A549 (cell line): ENCODE measurements around the gene SPEM1. TPM values are rescaled to one million over a fixed set of nuclear protein-coding genes. Genes with fewer than 3 reads are reported as not detected.

Experiments used
- ATAC-seq, 2 experiments: fragments of 200-7000 bp in 1 of 2; fragments of >200 bp in 1 of 2; cut with Nextera tagmentation in 1 of 2; cut with Tn5 transposase in 1 of 2; 3 replicates each; pipeline versions ENCODE4 v1.8.0 to v1.9.1; 2018 to 2020; ENCODE audit warnings: mild to moderate bottlenecking in 1 of 2, moderate library complexity in 1 of 2
- CTCF ChIA-PET: fragments of 300-600 bp; sonication (Branson Sonifier 250); formaldehyde crosslinking; extraction: SDS; loops from one replicate; lab custom pipeline; 2021; ENCODE audit warnings: antibody characterized with exemption, inconsistent platforms; lab: Yijun Ruan, JAX
- POLR2A ChIA-PET: fragments of 350-600 bp; formaldehyde crosslinking; extraction: SDS; loops from one replicate; lab custom pipeline; 2021; ENCODE audit warnings: antibody characterized with exemption, inconsistent platforms; lab: Yijun Ruan, JAX
- DNase-seq, 2 experiments: peaks; one replicate each; pipeline versions ENCODE4 v3.0.0 to v3.0.0-alpha.2; 2011 to 2016; ENCODE audit warnings: low read depth in 1 of 2, low spot score in 1 of 2
- FAIRE-seq: peaks from 2 replicates; lab custom pipeline; 2011; peaks lifted over from hg19 to GRCh38; lab: Jason Lieb, UNC
- H3K27ac ChIP-seq, 2 experiments: fragments of >200 bp; sonication (Bioruptor Twin); formaldehyde crosslinking; 3 replicates each; pipeline ENCODE4 v1.5.1; 2016 to 2017
- H3K4me1 ChIP-seq: fragments of >200 bp; sonication (Bioruptor Twin); formaldehyde crosslinking; 3 replicates; pipeline ENCODE4 v1.6.1; 2016
- H3K4me2 ChIP-seq: fragments of >200 bp; sonication (Bioruptor Twin); formaldehyde crosslinking; 3 replicates; pipeline ENCODE4 v1.6.1; 2016
- H3K4me3 ChIP-seq: fragments of >200 bp; sonication (Bioruptor Twin); formaldehyde crosslinking; 3 replicates; pipeline ENCODE4 v1.5.1; 2016
- H3K9me3 ChIP-seq: fragments of >200 bp; sonication (Bioruptor Twin); formaldehyde crosslinking; 3 replicates; pipeline ENCODE4 v1.6.1; 2016
- CEBPB ChIP-seq, 2 experiments: fragments of >200 bp in 1 of 2; sonication (Bioruptor Twin) in 1 of 2; formaldehyde crosslinking in 1 of 2; IDR thresholded peaks; 2 replicates each; pipeline ENCODE4 v1.6.1; 2012 to 2016
- EHF ChIP-seq: fragments of 250-450 bp; sonication (Bioruptor Pico); IDR thresholded peaks from 2 replicates; pipeline ENCODE4 v1.5.0; 2020; ENCODE audit warnings: mild to moderate bottlenecking
- ESRRA ChIP-seq: fragments of 150-350 bp; IDR thresholded peaks from 2 replicates; pipeline ENCODE4 v1.6.1; 2014; ENCODE audit warnings: mild to moderate bottlenecking, low read length, borderline replicate concordance
- FOSB ChIP-seq: fragments of 250-450 bp; sonication (Bioruptor Pico); IDR thresholded peaks from 2 replicates; pipeline ENCODE4 v1.5.0; 2020; ENCODE audit warnings: mild to moderate bottlenecking, moderate library complexity
- FOXS1 ChIP-seq: fragments of 250-450 bp; sonication (Bioruptor Pico); IDR thresholded peaks from 2 replicates; pipeline ENCODE4 v1.5.0; 2020; ENCODE audit warnings: mild to moderate bottlenecking, moderate library complexity
- GATA3 ChIP-seq: IDR thresholded peaks from 2 replicates; pipeline ENCODE4 v1.6.1; 2012; ENCODE audit warnings: borderline replicate concordance
- HEYL ChIP-seq: fragments of 250-450 bp; sonication (Bioruptor Pico); IDR thresholded peaks from 2 replicates; pipeline ENCODE4 v1.8.0; 2021; ENCODE audit warnings: mild to moderate bottlenecking, moderate library complexity
- JUN ChIP-seq, 2 experiments: fragments of >200 bp; sonication (Bioruptor Twin); formaldehyde crosslinking; IDR thresholded peaks; 2 replicates in 1 of 2; 3 replicates in 1 of 2; pipeline ENCODE4 v1.6.1; 2016 to 2017
- KDM1A ChIP-seq: fragments of 200-600 bp; sonication (generic); IDR thresholded peaks from 2 replicates; pipeline ENCODE4 v1.6.1; 2016; ENCODE audit warnings: low read depth, mild to moderate bottlenecking
- KDM5A ChIP-seq: fragments of 200-600 bp; sonication (generic); IDR thresholded peaks from 2 replicates; pipeline ENCODE4 v1.6.1; 2016; ENCODE audit warnings: antibody characterized with exemption, mild to moderate bottlenecking
- MAFK ChIP-seq: fragments of 450-650 bp; IDR thresholded peaks from 2 replicates; pipeline ENCODE4 v1.6.1; 2014; ENCODE audit not compliant: partially characterized antibody
- MYC ChIP-seq: IDR thresholded peaks from 2 replicates; pipeline ENCODE4 v1.6.1; 2012; ENCODE audit warnings: mild to moderate bottlenecking, inconsistent platforms, low read length, improper control_type of control experiment, borderline replicate concordance
- PBX3 ChIP-seq: IDR thresholded peaks from 2 replicates; pipeline ENCODE4 v1.6.1; 2012
- PHF8 ChIP-seq: fragments of 200-600 bp; sonication (generic); IDR thresholded peaks from 2 replicates; pipeline ENCODE4 v1.6.1; 2016; ENCODE audit warnings: low read depth, mild to moderate bottlenecking, antibody characterized with exemption, moderate library complexity, borderline replicate concordance
- POLR2A ChIP-seq: IDR thresholded peaks from 2 replicates; pipeline ENCODE4 v1.6.1; 2012; ENCODE audit warnings: mild to moderate bottlenecking, low read length
- RCOR1 ChIP-seq: fragments of 150-350 bp; IDR thresholded peaks from 2 replicates; pipeline ENCODE4 v1.6.1; 2014; ENCODE audit warnings: antibody characterized with exemption, low read length, low read depth
- REST ChIP-seq: fragments of 200-600 bp; sonication (generic); IDR thresholded peaks from 2 replicates; pipeline ENCODE4 v1.6.1; 2016; ENCODE audit warnings: antibody characterized with exemption, mild to moderate bottlenecking, moderate library complexity
- TFCP2L1 ChIP-seq: fragments of 250-450 bp; sonication (Bioruptor Pico); IDR thresholded peaks from 2 replicates; pipeline ENCODE4 v1.5.0; 2021; ENCODE audit warnings: mild to moderate bottlenecking
- TP53 ChIP-seq: fragments of 250-450 bp; sonication (Bioruptor Pico); IDR thresholded peaks from 2 replicates; pipeline ENCODE4 v1.5.0; 2021; ENCODE audit warnings: mild to moderate bottlenecking, moderate library complexity
- ZFP36 ChIP-seq: fragments of 450-650 bp; IDR thresholded peaks from 2 replicates; pipeline ENCODE4 v1.6.1; 2014; ENCODE audit warnings: borderline replicate concordance; ENCODE audit not compliant: partially characterized antibody
- ZNF302 ChIP-seq: fragments of 250-450 bp; sonication (Bioruptor Pico); IDR thresholded peaks from 2 replicates; pipeline ENCODE4 v1.9.0; 2021; ENCODE audit warnings: inconsistent platforms, mild to moderate bottlenecking, moderate library complexity
- ZSCAN20 ChIP-seq: fragments of 250-450 bp; sonication (Bioruptor Pico); IDR thresholded peaks from 2 replicates; pipeline ENCODE4 v1.8.0; 2022; ENCODE audit warnings: mild to moderate bottlenecking, moderate library complexity
- WGBS: methylation state at CpG from one replicate; pipeline ENCODE4 v1.1.6; 2017; ENCODE audit errors: missing lambda C conversion rate; 5-methylcytosine and 5-hydroxymethylcytosine counted together
- polyA plus RNA-seq, 4 experiments: library from polyadenylated mRNA; depleted of rRNA in 3 of 4; stranded (reverse); fragments of >200 nt; fragmentation: RNase III in 1 of 4; extraction: RNeasy Plus Mini Kit Qiagen cat#74134 plus additional on column Dnase treatment in 1 of 4; gene quantifications; 2 replicates in 3 of 4; 3 replicates in 1 of 4; pipeline ENCODE4 v1.2.3, GENCODE V29; 2011 to 2017
- TF ChIP-seq, protein P1 (sequence below): fragments of 250-450 bp; sonication (Bioruptor Pico); IDR thresholded peaks from 2 replicates; pipeline ENCODE4 v1.5.0; 2021; ENCODE audit warnings: mild to moderate bottlenecking, moderate library complexity, borderline replicate concordance
- TF ChIP-seq, protein P2 (sequence below): fragments of >200 bp; sonication (Bioruptor Twin); formaldehyde crosslinking; IDR thresholded peaks from 2 replicates; pipeline ENCODE4 v1.6.1; 2016

SPEM1 gene
- polyA plus RNA-seq, 2 of the 4 experiments (the other 2 are of a cell fraction), result 0.09 TPM; not detected in 1

DNA sequence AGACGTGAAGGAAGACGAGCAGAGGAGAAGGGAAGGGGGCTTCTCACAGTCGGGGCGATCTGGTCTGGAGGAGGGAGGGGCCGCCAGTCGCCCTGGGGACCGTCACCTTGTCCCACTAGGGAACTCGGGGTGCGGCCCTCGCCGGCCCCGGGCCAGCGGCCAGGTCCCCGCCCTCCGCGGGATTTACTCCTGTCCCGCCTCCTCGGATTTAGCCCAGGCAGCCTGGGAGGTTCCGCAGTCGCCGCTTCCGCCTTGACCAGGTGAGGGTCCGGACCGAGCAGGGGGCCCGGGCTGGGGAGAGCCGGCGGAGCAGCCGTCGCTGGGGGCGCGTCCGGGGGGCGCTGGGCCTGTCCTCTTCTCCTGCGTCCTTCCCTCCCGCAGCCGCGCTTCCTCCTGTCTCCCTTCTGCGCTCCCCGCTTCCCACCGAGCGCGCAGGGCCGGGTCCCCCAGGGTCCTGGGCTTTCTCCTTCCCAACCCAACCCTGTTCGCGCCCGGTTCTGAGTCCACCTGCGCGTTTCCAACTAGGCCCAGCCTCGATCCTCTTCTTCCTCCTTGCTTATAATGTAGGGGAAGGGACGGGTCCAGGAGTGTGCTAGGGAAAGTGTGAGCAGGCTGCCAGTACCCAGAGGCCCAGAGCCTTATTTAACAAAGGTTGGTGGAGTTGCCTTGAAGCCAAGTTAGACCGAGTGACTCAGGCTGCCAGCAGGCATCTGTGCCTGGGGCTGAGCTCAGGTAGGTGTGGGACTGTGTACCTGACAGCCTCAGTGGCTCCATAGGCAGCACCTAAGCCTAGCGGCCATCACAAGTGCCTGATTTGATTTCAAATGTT lies 39.1 kb upstream of the SPEM1 start, which contains the start of gene TNK1:
Gene TNK1 (plus strand): TSS at position 235 of the 829 bp plus-strand sequence. CDS start 1,838 bp downstream, outside the sequence.
- no peak for FAIRE-seq
- CTCF ChIA-PET, result interaction anchor here (1.3 to 17.1 kb wide), 5 partner anchors 21 to 180 kb away, joined by 4 to 139 read pairs (median 5); partner anchors contain the start of genes KCTD11, SENP3 and TMEM95
- DNase-seq, result no peak
- peak; percentile 45 to 59; a peak in 5 of 6 replicates for ATAC-seq
- peak within 1 kb of the TSS; percentile 55 to 74; a peak in 5 of 6 replicates for H3K27ac ChIP-seq
- peaks cover 20% of the 10 kb centered on the region for H3K9me3 ChIP-seq
- peak within 1 kb of the TSS; percentile 46 for H3K4me3 ChIP-seq
- WGBS, result 37% methylated on average over 51 of the region's 52 CpGs
- H3K4me1 ChIP-seq, result no peaks in the 10 kb centered on the region
- POLR2A ChIA-PET, result interaction anchor here (0.9 to 2.1 kb wide), 3 partner anchors 13 to 23 kb away, joined by 3 to 8 read pairs (median 7); partner anchors contain the start of genes PLSCR3 and TMEM256
- H3K4me2 ChIP-seq, result peak within 1 kb of the TSS; percentile 69
- TF ChIP-seq, protein P1, sequence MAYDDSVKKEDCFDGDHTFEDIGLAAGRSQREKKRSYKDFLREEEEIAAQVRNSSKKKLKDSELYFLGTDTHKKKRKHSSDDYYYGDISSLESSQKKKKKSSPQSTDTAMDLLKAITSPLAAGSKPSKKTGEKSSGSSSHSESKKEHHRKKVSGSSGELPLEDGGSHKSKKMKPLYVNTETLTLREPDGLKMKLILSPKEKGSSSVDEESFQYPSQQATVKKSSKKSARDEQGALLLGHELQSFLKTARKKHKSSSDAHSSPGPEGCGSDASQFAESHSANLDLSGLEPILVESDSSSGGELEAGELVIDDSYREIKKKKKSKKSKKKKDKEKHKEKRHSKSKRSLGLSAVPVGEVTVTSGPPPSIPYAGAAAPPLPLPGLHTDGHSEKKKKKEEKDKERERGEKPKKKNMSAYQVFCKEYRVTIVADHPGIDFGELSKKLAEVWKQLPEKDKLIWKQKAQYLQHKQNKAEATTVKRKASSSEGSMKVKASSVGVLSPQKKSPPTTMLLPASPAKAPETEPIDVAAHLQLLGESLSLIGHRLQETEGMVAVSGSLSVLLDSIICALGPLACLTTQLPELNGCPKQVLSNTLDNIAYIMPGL (CRISPR knock-in tag), result no peak
- TF ChIP-seq POLR2A, result peak; percentile 35

DNA sequence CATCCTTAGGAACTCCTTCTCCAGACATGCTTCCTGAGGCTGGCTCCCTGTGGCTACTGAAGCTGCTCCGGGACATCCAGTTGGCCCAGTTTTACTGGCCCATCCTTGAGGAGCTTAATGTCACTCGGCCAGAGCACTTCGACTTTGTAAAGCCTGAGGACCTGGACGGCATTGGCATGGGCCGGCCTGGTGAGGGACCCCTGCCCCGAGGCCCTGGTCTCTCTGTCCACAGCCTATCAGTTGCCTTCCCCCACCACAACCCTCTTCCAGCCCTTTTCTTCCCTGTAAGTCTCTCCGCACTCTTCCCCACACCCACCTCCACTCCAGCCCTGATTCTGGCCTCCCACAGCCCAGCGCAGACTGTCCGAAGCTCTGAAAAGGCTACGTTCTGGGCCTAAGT lies 37.2 kb upstream of the SPEM1 start:
- no peak for DNase-seq
- Histone ChIP-seq H3K9me3 (peaks cover 20% of the 10 kb centered on the region), H3K4me1 (no peaks in the 10 kb centered on the region), H3K27ac (no peak overlapping the region), H3K4me3 (no peak overlapping the region), H3K4me2 (no peak overlapping the region)
- TF ChIP-seq MYC (no peak), ZSCAN20 (CRISPR knock-in tag) (no peak), PBX3 (0 out of 2 replicates have a peak, but pooled peaks have one; percentile 1), RCOR1 (no peak), REST (no peak), GATA3 (no peak), PHF8 (no peak)
- TF ChIP-seq, protein P2, sequence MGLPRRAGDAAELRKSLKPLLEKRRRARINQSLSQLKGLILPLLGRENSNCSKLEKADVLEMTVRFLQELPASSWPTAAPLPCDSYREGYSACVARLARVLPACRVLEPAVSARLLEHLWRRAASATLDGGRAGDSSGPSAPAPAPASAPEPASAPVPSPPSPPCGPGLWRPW, result no peak
- FAIRE-seq, result no peak
- peak in 1 of 2 experiments; percentile 7; a peak in 3 of 6 replicates for ATAC-seq
- 86% methylated on average over 10 of the region's 10 CpGs for WGBS
- ChIA-PET CTCF (interaction anchor here (0.8 to 17.1 kb wide), 6 partner anchors 8 to 132 kb away, joined by 3 to 139 read pairs (median 6); partner anchors contain the start of genes KCTD11 and TMEM95), POLR2A (interaction anchor here (1.3 kb wide), 1 partner anchor 11 kb away, joined by 5 read pairs; the partner anchor contains the start of gene PLSCR3)

DNA sequence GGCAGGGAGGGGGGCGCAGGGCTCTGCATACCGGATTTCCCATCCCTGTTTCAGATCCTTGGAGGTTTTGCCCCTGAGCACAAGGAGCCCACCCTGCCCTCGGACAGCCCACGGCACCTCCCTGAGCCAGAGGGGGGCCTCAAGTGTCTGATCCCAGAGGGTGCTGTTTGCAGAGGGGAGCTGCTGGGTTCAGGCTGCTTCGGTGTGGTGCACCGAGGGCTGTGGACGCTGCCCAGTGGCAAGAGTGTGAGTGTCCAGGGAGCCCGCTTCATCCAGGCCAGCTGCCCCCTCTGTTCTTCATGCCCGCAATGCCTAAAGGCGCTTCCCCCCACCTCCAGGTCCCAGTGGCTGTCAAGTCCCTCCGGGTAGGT lies 36.8 kb upstream of the SPEM1 start:
- ChIA-PET CTCF (interaction anchor here (1.0 to 17.1 kb wide), 6 partner anchors 9 to 131 kb away, joined by 3 to 139 read pairs (median 6); partner anchors contain the start of genes KCTD11 and TMEM95), POLR2A (interaction anchor here (0.6 to 1.3 kb wide), 2 partner anchors 11 to 339 kb away, joined by 4 to 5 read pairs; partner anchors contain the start of gene PLSCR3)
- Histone ChIP-seq H3K4me3 (no peak overlapping the region), H3K27ac (no peak overlapping the region), H3K9me3 (peaks cover 20% of the 10 kb centered on the region), H3K4me2 (no peak overlapping the region), H3K4me1 (no peaks in the 10 kb centered on the region)
- ATAC-seq, result no peak
- no peak for FAIRE-seq
- 96% methylated on average over 11 of the region's 11 CpGs for WGBS
- no peak for DNase-seq
- TF ChIP-seq TFCP2L1 (CRISPR knock-in tag) (no peak), EHF (CRISPR knock-in tag) (no peak), ZNF302 (CRISPR knock-in tag) (no peak), ESRRA (no peak), JUN (IDR thresholded peaks at IDR 0.05) (no peak), TP53 (CRISPR knock-in tag) (no peak), RCOR1 (no peak), MAFK (no peak), CEBPB (IDR thresholded peaks at IDR 0.05) (no peak), FOSB (CRISPR knock-in tag) (no peak), KDM5A (no peak), HEYL (no peak), PHF8 (no peak), FOXS1 (CRISPR knock-in tag) (no peak), KDM1A (no peak), ZFP36 (no peak)
